Measurements from ENCODE around the gene MS4A5.
"Not testable (repeated sequence)": the region's sequence is repeated elsewhere in the genome, so short reads cannot be mapped to it uniquely, and the experiment has no call there.

Gene MS4A5, protein sequence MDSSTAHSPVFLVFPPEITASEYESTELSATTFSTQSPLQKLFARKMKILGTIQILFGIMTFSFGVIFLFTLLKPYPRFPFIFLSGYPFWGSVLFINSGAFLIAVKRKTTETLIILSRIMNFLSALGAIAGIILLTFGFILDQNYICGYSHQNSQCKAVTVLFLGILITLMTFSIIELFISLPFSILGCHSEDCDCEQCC

DNA sequence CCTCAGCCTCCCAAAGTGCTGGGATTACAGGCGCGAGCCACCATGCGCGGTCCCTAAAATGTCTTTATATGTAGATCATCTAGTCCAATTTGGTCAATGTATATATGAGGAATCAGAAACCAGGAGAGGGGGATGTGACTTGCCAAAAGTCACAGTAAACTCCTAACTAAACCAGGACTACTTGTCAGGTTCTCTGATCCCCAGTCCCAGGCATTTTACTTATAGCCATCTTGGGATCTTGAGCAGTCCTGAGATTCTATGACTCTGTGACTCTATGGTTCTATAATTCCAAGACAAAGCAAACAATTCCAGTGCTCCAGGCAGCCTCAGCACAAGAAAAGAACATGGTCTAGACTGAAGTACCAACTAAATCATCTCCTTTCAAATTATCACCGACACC is at the start of gene MS4A5:
MS4A5 (plus strand) TSS at position 301 of the 400 bp plus-strand sequence. CDS start 103 bp downstream, outside the sequence.
- DNase-seq: no peak

GRCh38 chr11:60389279-60389910 is 40.0 kb upstream of the MS4A5 start:
- DNase-seq: no peak

GRCh38 chr11:60390419-60390818 is 39.0 kb upstream of the MS4A5 start:
- DNase-seq: no peak

GRCh38 chr11:60392361-60392760 is 37.0 kb upstream of the MS4A5 start:
- DNase-seq: no peak

DNA sequence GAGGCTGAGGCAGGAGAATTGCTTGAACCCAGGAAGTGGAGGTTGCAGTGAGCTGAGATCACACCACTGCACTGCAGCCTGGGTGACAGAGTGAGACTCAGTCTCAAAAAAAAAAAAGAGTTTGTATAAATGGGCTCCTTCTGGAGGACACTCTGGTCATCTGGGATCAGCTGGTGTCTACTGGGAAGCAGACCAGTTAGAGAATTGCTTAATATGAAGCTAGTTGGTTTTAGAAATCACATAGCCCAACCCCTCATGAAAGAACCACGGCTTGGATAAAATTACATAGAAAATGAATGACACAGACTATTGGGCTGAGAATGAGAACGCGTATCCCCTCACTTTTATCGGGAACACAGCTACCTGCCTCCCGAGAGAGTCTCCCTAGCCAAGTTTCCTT is 36.4 kb upstream of the MS4A5 start:
- DNase-seq: no peak

- no peak for DNase-seq
Observed at GRCh38 chr11:60394666-60395380, 34.5 kb upstream of the MS4A5 start.

- DNase-seq: no peak
Observed at GRCh38 chr11:60396382-60396781, 33.0 kb upstream of the MS4A5 start, which contains the start of gene MS4A14. Gene MS4A14, plus strand, starts transcription at chr11:60396459. Its CDS starts 120 bp downstream, at chr11:60396579.

DNA sequence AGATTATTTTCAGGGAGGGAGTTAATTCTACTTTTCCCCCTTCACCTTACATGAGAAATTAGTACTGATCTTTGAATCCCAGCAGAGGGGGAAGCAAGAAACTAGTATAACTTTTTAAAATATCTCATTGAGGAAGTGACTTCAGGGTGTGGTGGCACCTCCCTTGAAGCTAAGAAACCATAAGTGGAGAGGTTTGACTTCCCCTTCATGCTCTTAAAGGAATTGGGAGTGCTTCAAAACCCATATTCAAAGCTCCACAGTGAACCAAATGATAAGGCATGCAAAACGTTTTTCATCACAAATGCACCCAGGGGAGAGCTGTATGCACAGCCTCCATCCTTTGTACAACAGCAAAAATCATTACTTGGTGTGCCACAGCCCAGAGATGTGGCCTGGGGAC is 32.6 kb upstream of the MS4A5 start:
- no peak for DNase-seq

DNA sequence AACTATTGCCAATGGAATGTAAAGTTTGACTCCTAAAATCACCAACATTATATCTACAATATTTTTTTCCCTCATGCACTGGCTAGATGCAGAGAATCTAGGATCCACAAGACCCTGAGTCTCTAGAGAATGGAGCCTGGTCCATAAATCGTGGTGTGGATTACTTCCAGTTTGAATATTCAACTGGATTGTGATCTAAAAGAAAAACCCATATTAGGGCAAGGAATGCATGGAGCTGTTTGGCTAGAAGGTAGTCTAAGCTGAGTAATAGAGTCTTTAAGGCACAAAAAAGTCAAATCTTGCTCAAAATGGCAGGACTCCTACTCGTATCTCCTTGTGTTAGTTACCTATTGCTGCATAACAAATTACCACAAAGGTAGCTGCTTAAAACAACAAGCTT is 9.4 kb upstream of the MS4A5 start:
- DNase-seq: no peak

GRCh38 chr11:60422609-60423008 is 6.8 kb upstream of the MS4A5 start:
- no peak for DNase-seq

DNA sequence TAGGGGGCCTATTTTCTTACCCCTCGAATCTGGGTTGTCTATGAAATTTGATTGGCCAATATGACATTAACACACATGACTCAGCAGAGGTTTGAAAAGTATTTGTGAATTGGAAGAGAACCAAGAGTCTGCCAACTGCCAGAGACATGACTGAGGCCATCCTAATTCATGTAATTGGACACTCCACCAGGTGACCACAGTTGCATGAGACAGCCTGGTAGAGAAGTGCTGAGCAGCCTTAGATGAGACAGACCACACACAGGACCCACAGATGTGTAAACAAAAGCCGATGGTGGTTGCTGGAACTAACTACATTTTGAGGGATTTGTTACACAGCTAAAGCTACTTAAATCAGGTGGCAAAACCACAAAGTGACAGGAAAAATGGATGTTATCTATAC is 855 bp upstream of the MS4A5 start:
- DNase-seq: no peak

- DNase-seq: no peak
Observed at GRCh38 chr11:60431251-60431650, 1.9 kb downstream of the MS4A5 start.

DNA sequence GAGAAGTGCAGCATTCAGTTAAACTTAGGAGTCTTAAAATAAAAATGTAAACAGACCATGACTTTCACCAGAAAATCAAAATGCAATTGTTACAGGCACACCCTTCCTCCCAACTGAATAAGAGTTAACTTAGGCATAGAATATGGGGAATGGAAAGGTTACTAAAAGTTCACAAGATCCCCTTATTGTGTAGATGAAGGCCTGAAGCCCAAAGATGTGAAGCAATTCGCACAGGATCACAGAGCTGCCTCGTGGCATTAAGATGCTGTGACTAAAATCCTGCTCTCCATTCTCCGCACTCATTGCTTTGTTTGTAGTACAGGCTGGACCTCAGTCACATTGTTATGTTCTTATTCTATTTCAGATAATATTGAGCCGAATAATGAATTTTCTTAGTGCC is 4.0 kb downstream of the MS4A5 start:
- DNase-seq: no peak

DNA sequence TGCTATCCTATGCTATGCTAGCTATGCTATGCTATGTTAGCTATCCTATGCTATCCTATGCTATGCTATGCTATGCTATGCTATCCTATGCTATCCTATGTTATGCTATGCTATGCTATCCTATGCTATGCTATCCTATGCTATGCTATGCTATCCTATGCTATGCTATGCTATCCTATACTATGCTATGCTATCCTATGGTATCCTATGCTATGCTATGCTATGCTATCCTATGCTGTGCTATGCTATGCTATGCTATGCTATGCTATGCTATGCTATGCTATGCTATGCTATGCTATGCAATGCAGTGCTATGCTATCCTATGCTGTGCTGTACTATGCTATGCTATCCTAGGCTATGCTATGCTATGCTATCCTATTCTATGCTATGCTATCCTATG is 17.7 kb downstream of the MS4A5 start:
- DNase-seq: no peak

- DNase-seq: no peak
Observed at GRCh38 chr11:60447846-60448245, 18.5 kb downstream of the MS4A5 start.

DNA sequence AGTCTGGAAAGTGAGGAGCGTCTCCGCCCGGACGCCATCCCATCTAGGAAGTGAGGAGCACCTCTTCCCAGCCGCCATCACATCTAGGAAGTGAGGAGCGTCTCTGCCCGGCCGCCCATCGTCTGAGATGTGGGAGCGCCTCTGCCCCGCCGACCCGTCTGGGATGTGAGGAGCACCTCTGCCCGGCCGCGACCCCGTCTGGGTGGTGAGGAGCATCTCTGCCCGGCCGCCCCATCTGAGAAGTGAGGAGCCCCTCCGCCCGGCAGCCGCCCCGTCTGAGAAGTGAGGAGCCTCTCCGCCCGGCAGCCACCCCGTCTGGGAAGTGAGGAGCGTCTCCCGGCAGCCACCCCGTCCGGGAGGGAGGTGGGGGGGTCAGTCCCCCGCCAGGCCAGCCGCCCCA is 21.8 kb downstream of the MS4A5 start:
- DNase-seq: not testable (repeated sequence)

GRCh38 chr11:60454212-60454611 is 24.8 kb downstream of the MS4A5 start:
- no peak for DNase-seq

DNA sequence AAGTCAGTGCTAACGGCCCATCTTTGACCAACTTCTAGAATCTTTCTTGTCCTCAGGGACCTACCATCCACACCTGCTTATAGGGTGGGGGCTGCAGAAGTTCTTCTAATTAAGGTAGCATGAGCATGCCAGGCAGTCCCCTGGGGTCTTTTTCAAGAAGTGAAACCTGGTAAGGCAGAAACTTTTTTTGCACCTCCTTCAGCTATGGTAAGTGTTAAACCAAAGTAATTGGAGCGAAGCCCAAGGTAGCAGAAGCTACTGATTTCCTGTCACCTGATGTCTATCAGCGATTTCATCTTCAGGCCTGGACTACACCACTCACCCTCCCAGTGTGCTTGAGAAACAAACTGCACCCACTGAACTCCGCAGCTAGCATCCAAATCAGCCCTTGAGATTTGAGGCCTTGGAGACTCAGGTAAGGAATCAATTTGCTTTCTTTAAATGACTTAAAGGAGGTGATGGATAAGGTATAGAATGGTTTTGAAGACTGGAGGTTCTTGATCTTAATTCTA is 26.2 kb downstream of the MS4A5 start, which contains the start of gene MS4A1:
MS4A1 (plus strand) TSS at position 317 of the 512 bp plus-strand sequence. CDS start 6,528 bp downstream, outside the sequence.
- DNase-seq: no peak

DNA sequence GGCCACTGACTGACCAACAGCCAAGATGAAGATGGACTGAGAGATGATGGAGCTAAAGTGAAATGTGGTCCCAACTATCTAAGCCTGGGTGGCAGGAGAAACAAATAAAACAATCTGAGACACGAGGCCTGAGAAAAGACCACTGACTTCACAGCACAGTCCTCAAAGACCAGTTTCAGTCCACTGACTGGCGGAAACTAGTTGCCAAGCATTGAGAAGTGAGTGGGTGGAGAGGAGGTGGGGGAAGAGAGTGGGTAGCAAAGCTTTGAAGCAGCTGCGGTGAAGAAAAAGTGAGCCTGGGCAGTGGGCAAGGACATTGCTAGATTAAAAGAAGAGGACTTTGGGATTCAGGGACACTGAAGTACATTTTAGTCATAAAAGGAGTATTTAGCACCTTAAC is 28.2 kb downstream of the MS4A5 start:
- no peak for DNase-seq

DNA sequence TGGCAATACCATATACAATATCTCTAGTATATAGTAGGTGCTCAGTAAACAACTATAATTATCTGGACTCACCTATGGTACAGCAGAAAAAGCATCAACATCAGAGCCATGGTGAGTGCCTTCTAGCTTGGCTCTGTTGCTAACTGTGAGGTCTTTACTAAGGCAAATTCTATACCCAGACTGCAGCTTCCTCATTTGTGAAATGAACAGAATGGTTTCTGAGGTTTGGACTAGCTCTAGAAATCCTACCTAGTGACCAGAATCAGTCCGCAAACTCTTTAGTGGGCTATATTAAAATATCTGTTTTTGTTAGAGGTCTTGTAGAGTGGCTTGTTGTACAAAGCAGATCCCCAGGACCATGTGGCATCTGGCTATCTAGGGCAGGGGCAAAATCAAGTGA is 30.0 kb downstream of the MS4A5 start:
- DNase-seq: no peak

- DNase-seq: no peak
Observed at GRCh38 chr11:60468829-60469228, 39.5 kb downstream of the MS4A5 start.

DNA sequence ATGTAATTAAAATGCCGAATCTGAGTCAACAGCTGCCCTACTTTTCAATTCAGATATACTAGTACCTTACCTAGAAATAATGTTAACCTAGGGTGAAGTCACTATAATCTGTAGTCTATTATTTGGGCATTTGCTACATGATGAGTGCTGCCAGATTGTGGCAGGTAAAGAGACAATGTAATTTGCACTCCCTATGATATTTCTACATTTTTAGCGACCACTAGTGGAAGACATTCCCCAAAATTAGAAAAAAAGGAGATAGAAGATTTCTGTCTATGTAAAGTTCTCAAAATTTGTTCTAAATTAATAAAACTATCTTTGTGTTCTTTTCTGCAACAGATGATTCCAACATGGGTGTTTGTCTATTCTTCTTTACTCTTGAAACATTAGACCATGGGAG is 40.4 kb downstream of the MS4A5 start:
- no peak for DNase-seq

GRCh38 chr11:60477035-60477445 is 47.7 kb downstream of the MS4A5 start:
- no peak for DNase-seq

DNA sequence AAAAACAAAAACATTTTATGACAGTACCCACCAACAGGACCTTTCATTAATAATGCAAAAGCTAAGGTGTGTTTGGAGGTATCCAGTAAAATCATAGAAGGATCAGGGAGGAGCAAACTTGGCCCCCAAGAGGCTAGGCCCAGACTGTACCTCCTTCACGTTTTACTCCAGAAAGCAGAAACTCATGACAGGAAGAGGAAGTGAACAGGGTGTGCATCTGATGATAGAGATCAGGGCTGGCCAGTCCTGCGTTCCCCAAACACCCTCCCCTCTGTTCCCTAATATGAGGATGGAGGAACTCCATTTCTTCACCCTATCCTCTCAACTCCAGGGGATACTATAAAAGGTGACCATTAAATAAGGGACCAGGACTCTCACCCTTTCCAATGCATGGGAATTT is 53.0 kb downstream of the MS4A5 start:
- no peak for DNase-seq

Measured in islet precursor cell (in vitro differentiated cells).